ENCODE results near the gene ITM2C.

ITM2C gene

DNA sequence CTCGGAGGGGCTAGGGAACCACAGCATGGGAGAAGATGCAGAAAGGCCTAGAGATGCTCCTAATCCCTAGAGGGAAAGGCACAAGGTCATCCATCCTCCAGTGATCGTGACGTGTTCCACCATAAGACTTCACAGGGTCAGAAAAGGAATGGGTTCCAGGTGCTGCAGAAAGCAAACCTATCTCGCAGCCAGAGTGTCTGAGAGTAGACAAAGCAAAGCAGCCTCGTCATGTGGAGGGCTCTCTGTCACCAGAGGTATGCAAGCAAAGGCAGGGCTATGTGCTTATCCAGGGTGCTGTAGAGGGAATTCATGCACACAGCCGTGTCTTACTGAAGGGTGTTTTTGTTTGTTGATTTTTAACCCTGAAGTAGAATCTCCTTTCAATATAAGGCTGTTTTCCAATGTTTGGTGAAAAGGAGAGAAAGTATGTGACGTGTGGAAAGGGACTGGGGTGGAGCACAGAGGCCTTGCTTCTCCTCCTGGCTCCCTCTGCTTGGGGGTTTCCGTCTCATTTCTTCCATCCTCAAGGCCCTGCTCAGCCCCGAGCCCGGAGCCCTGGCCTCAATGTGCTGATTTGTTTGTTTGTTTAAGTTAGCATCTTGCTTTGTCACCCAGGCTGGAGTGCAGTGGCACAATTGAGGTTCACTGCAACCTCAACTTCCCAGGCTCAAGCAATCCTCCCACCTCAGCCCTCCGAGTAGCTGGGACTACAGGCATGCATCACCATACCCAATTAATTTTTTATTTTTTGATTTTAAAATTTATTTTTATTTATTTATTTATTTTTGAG lies 57.3 kb downstream of the ITM2C start:
- H3K4me3 ChIP-seq (ENCODE audit: low read depth, low read length) = no peak overlapping the region
- no peak for TF ChIP-seq CTCF (IDR thresholded peaks at IDR 0.05; ENCODE audit: low read depth, low read length)
- in situ Hi-C loops (cut with HindIII; ENCODE audit: low sequenced_read_pairs) = no loop called here
- no peak for DNase-seq (ENCODE audit: low read depth, low spot score)

DNA sequence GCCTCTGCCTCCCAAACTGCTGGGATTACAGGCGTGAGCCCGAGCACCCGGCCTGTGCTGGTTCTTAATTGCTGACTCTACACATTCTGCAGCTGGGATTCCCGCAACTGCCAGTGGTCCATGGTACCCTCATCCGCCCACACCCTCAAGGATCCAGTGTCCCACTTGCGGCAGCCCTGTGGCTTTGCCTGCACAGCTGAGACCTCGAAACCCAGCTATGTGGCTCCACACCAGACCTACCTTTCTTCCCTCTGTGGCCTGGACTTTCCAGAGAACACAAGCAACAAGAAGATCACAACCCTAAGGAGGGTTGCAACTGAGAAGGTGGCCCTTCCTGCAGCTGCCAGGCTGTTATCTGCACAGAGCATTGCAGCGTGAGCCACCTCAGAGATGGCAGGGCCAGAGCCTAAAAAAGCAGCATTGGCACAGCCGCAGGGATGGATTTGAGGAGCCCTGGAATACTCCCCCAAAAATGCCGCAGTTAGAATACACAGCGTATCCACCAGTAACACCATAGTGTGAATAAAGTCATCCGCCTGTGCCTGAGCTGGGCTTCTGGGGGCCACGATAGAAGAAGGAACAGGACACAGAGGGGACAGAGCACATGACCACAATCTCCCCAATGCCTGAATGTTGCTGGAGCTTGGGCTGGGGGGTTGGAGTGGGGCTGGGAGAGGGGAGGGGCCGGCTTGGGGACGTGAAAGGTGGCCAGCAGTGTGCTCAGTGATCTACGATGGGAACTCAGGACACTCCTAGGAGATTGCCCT lies 58.4 kb downstream of the ITM2C start:
- in situ Hi-C loops (cut with HindIII; ENCODE audit: low sequenced_read_pairs) = no loop called here
- no peak overlapping the region for H3K4me3 ChIP-seq (ENCODE audit: low read depth, low read length)
- TF ChIP-seq CTCF (IDR thresholded peaks at IDR 0.05; ENCODE audit: low read depth, low read length) = no peak
- no peak for DNase-seq (ENCODE audit: low read depth, low spot score)

DNA sequence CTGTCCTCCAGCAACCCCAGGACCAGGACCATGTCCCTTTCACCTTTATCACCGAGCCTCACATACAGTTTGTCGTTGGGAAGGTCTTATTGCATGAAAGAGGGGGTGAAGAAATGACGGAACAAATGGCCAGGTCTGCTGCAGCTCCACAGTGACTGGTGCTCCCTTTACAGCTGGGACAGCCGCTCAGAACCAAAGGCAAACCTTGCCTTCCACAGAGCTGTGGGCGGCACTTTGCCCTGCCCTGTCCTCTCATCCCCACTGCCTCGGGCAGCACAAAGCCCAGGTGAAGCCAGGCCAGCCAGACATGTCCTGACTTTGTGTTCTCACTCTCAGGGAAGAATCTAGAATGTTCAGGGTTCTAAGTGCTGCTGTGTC lies 59.3 kb downstream of the ITM2C start:
- H3K4me3 ChIP-seq (ENCODE audit: low read depth, low read length) = no peak overlapping the region
- no peak for TF ChIP-seq CTCF (IDR thresholded peaks at IDR 0.05; ENCODE audit: low read depth, low read length)
- in situ Hi-C loops (cut with HindIII; ENCODE audit: low sequenced_read_pairs) = no loop called here
- DNase-seq (ENCODE audit: low read depth, low spot score) = no peak

DNA sequence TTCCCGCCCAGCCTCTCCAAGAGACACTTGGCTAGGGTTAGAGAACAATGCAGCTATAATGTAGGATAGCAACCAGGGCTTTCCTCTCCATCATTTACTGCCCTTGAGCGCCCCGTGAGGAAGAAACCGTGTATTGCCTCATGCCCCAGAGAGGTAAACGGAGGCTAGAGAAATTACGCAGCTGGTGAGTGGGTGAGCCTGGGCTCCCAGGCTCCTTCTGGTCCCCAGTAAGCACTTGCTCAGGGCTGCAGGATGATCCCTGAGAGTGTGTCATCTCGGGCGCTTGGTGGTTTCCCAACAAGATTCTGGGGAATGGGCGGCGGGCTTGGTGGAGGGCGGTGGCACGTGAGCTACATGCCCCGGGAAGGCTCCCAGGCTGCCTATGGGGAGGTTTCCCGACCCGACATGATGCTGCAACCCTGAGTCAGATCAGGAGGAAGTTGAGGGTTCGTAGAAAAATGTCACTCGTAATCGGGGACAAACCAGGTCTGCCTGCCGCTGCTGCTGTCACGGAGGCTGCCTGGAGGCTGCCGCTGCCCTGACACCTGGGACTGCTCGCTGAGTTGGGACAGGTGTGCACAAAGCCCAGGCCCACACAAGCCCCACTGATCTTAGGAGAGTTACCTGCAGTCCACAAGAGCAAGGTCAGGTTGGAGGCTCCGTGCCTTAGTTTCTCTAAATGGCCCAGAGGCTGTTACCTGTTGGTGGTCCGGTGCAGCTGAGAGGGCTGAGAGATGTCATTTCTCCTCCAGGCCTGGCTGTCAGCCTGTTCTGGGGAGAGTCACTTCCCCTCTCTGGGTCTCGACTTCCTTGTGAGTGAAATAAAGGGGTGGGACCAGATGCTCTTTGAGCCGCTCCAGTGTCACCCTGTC lies 60.0 kb downstream of the ITM2C start, which contains the start of gene GPR55:
Gene GPR55, minus strand, starts transcription at position 773 of the 872 bp plus-strand sequence. CDS start 14,280 bp downstream, outside the sequence.
- peak; percentile 21 for TF ChIP-seq CTCF (IDR thresholded peaks at IDR 0.05; ENCODE audit: low read depth, low read length)
- no peak for DNase-seq (ENCODE audit: low read depth, low spot score)
- H3K4me3 ChIP-seq (ENCODE audit: low read depth, low read length) = no peak within 1 kb of the TSS
- in situ Hi-C loops (cut with HindIII; ENCODE audit: low sequenced_read_pairs) = no loop called here

DNA sequence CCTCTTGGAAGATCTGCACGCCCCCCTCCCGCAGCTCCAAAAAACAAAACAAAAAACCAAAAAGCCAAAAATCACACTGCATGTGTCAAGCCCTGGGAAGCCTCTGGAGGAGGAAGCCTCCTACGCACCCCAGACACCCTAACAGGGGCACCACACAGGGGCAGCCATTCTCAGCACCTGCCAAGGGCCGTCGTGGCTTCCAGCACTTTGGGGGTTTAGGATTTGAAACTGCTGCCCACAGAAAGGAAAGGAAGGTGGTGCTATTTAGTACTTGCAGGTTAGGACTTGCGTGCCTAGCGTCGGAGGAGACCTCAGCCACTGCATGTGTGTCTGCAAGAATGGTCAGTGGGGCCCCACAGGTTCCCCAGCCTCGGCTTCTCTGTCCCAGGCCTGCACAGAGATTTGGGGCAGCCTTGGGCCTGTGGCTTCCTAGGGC lies 60.7 kb downstream of the ITM2C start:
- no peak for DNase-seq (ENCODE audit: low read depth, low spot score)
- no peak for TF ChIP-seq CTCF (IDR thresholded peaks at IDR 0.05; ENCODE audit: low read depth, low read length)
- in situ Hi-C loops (cut with HindIII; ENCODE audit: low sequenced_read_pairs) = no loop called here
- H3K4me3 ChIP-seq (ENCODE audit: low read depth, low read length) = no peak overlapping the region

Data from astrocyte of the spinal cord (primary cell).